ENCODE measurements around the gene TPX2.

Gene TPX2

GRCh38 chr20:31833130-31833930, 94.2 kb downstream of the TPX2 start:
- DNase-seq (ENCODE audit: low read depth, low spot score), result peak; percentile 13

- DNase-seq (ENCODE audit: low read depth, low spot score), result no peak
Observed at GRCh38 chr20:31833931-31834521, 94.9 kb downstream of the TPX2 start.

GRCh38 chr20:31835554-31835953, 96.5 kb downstream of the TPX2 start:
- DNase-seq (ENCODE audit: low read depth, low spot score), result no peak

GRCh38 chr20:31835977-31836852, 97.1 kb downstream of the TPX2 start:
- no peak for DNase-seq (ENCODE audit: low read depth, low spot score)

- DNase-seq (ENCODE audit: low read depth, low spot score), result no peak
Observed at GRCh38 chr20:31836853-31837608, 97.9 kb downstream of the TPX2 start.

- no peak for DNase-seq (ENCODE audit: low read depth, low spot score)
Observed at GRCh38 chr20:31837896-31838397, 98.9 kb downstream of the TPX2 start.

GRCh38 chr20:31838646-31839292, 99.7 kb downstream of the TPX2 start:
- DNase-seq (ENCODE audit: low read depth, low spot score), result no peak

GRCh38 chr20:31839782-31840487, 100.8 kb downstream of the TPX2 start:
- DNase-seq (ENCODE audit: low read depth, low spot score), result no peak

GRCh38 chr20:31840906-31841816, 102.1 kb downstream of the TPX2 start:
- DNase-seq (ENCODE audit: low read depth, low spot score), result no peak

- DNase-seq (ENCODE audit: low read depth, low spot score), result no peak
Observed at GRCh38 chr20:31841928-31842327, 102.8 kb downstream of the TPX2 start.

GRCh38 chr20:31842471-31843157, 103.5 kb downstream of the TPX2 start:
- DNase-seq (ENCODE audit: low read depth, low spot score), result no peak

- DNase-seq (ENCODE audit: low read depth, low spot score), result no peak
Observed at GRCh38 chr20:31843288-31843687, 104.2 kb downstream of the TPX2 start.

- no peak for DNase-seq (ENCODE audit: low read depth, low spot score)
Observed at GRCh38 chr20:31843881-31844280, 104.8 kb downstream of the TPX2 start.

- no peak for DNase-seq (ENCODE audit: low read depth, low spot score)
Observed at GRCh38 chr20:31844737-31845299, 105.7 kb downstream of the TPX2 start.

- no peak for DNase-seq (ENCODE audit: low read depth, low spot score)
Observed at GRCh38 chr20:31845300-31845863, 106.3 kb downstream of the TPX2 start, which contains the start of gene FOXS1. Gene FOXS1, minus strand, starts transcription at chr20:31845604. Its CDS starts 62 bp downstream, at chr20:31845542.

- DNase-seq (ENCODE audit: low read depth, low spot score), result no peak
Observed at GRCh38 chr20:31846793-31847138, 107.7 kb downstream of the TPX2 start.

- DNase-seq (ENCODE audit: low read depth, low spot score), result no peak
Observed at GRCh38 chr20:31848088-31848999, 109.3 kb downstream of the TPX2 start.
